Hypothalamus (tissue), 51 donors: ENCODE measurements around the gene PSMB1.
"Not testable (repeated sequence)": the region's sequence is repeated elsewhere in the genome, so short reads cannot be mapped to it uniquely, and the experiment has no call there.

Source experiments
- DNase-seq, 51 donors: peaks; one replicate each; lab custom pipeline; 2025; lab: John Stamatoyannopoulos, UW

The PSMB1 gene

GRCh38 chr6:170536671-170537070, 16.4 kb downstream of the PSMB1 start:
- DNase-seq = no peak

- no peak for DNase-seq
Observed at GRCh38 chr6:170535004-170535403, 18.1 kb downstream of the PSMB1 start.

GRCh38 chr6:170533792-170534191, 19.3 kb downstream of the PSMB1 start:
- no peak for DNase-seq

GRCh38 chr6:170532867-170533488, 20.1 kb downstream of the PSMB1 start:
- no peak for DNase-seq

GRCh38 chr6:170529839-170530469, 23.2 kb downstream of the PSMB1 start:
- peak in 47 of 51 donors; percentile 3 to 88 (median 54) for DNase-seq

GRCh38 chr6:170527995-170528394, 25.1 kb downstream of the PSMB1 start:
- DNase-seq = not testable (repeated sequence)

- no peak for DNase-seq
Observed at GRCh38 chr6:170525795-170526194, 27.3 kb downstream of the PSMB1 start.

GRCh38 chr6:170524172-170524502, 29.0 kb downstream of the PSMB1 start:
- DNase-seq = no peak

- DNase-seq = no peak
Observed at GRCh38 chr6:170523256-170524171, 29.6 kb downstream of the PSMB1 start.

GRCh38 chr6:170522565-170523183, 30.4 kb downstream of the PSMB1 start:
- DNase-seq = no peak

- DNase-seq = peak in 3 of 51 donors; percentile 11 to 27 (median 25)
Observed at GRCh38 chr6:170516783-170517616, 36.1 kb downstream of the PSMB1 start.

- no peak for DNase-seq
Observed at GRCh38 chr6:170514908-170515307, 38.2 kb downstream of the PSMB1 start.

GRCh38 chr6:170512249-170512648, 40.9 kb downstream of the PSMB1 start:
- DNase-seq = no peak

GRCh38 chr6:170510631-170511030, 42.5 kb downstream of the PSMB1 start:
- no peak for DNase-seq

- no peak for DNase-seq
Observed at GRCh38 chr6:170509723-170510018, 43.4 kb downstream of the PSMB1 start.

- DNase-seq = not testable (repeated sequence)
Observed at GRCh38 chr6:170508892-170509722, 44.0 kb downstream of the PSMB1 start.

- DNase-seq = not testable (repeated sequence)
Observed at GRCh38 chr6:170508275-170508674, 44.8 kb downstream of the PSMB1 start.

- DNase-seq = not testable (repeated sequence)
Observed at GRCh38 chr6:170507728-170508127, 45.4 kb downstream of the PSMB1 start.

- no peak for DNase-seq
Observed at GRCh38 chr6:170506446-170506845, 46.7 kb downstream of the PSMB1 start.
